Astrocyte of the cerebellum (primary cell): ENCODE results near the gene TLE3.
A peak's percentile ranks its signal among the peaks of the same experiment; 100 is the strongest.

Experiments used
- DNase-seq: peaks from one replicate; pipeline ENCODE4 v3.0.0-alpha.2; 2011; ENCODE audit warnings: low read depth
- H3K4me3 ChIP-seq: 2 replicates; pipeline ENCODE4 v1.5.1; 2011; ENCODE audit warnings: mild to moderate bottlenecking, low read depth, low read length, moderate library complexity
- in situ Hi-C: cut with HindIII; loops from 2 replicates; pipeline ENCODE4 v1.10.0; 2017; ENCODE audit warnings: low sequenced_read_pairs
- TF ChIP-seq, protein P1 (sequence below): IDR thresholded peaks from 2 replicates; pipeline ENCODE4 v1.5.1; 2012; ENCODE audit warnings: low read length, low read depth, moderate library complexity, mild to moderate bottlenecking; ENCODE audit errors: missing control alignments

The TLE3 gene

GRCh38 chr15:70066447-70066846 is 31.3 kb downstream of the TLE3 start:
- no peak overlapping the region for H3K4me3 ChIP-seq
- no peak for DNase-seq
- in situ Hi-C loops: no loop called here
- TF ChIP-seq, protein P1, sequence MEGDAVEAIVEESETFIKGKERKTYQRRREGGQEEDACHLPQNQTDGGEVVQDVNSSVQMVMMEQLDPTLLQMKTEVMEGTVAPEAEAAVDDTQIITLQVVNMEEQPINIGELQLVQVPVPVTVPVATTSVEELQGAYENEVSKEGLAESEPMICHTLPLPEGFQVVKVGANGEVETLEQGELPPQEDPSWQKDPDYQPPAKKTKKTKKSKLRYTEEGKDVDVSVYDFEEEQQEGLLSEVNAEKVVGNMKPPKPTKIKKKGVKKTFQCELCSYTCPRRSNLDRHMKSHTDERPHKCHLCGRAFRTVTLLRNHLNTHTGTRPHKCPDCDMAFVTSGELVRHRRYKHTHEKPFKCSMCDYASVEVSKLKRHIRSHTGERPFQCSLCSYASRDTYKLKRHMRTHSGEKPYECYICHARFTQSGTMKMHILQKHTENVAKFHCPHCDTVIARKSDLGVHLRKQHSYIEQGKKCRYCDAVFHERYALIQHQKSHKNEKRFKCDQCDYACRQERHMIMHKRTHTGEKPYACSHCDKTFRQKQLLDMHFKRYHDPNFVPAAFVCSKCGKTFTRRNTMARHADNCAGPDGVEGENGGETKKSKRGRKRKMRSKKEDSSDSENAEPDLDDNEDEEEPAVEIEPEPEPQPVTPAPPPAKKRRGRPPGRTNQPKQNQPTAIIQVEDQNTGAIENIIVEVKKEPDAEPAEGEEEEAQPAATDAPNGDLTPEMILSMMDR: no peak

DNA sequence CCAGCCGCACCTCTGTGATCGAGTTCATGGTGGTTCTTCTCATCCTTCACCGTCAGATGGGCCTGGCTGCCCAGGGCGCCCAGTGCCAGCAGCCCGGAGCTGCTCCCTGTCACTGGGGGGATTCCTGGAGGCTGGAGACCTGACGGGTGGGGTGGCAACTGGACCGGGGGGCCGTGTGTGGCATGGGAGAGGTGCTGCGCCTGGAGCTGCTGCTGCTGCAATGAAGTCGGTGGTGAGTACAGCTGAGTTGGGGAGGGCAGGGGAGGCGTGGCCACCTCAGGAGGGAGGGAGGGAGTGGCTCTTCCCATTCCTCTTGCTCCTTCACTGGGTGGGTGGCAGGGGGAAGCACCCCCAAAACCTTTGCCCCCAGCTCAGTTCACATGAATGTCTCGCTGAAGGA is 31.7 kb downstream of the TLE3 start:
- no peak for DNase-seq
- H3K4me3 ChIP-seq: no peak overlapping the region
- in situ Hi-C loops: no loop called here

GRCh38 chr15:70065006-70065722 is 32.6 kb downstream of the TLE3 start:
- DNase-seq: no peak
- TF ChIP-seq, protein P1: no peak
- in situ Hi-C loops: no loop called here
- H3K4me3 ChIP-seq: no peak overlapping the region

More for the DNA sequence above, 31.7 kb downstream of the TLE3 start:
- TF ChIP-seq, protein P1: no peak

GRCh38 chr15:70064441-70064840 is 33.3 kb downstream of the TLE3 start:
- in situ Hi-C loops: no loop called here
- TF ChIP-seq, protein P1: peak; percentile 28
- no peak for DNase-seq
- no peak overlapping the region for H3K4me3 ChIP-seq

DNA sequence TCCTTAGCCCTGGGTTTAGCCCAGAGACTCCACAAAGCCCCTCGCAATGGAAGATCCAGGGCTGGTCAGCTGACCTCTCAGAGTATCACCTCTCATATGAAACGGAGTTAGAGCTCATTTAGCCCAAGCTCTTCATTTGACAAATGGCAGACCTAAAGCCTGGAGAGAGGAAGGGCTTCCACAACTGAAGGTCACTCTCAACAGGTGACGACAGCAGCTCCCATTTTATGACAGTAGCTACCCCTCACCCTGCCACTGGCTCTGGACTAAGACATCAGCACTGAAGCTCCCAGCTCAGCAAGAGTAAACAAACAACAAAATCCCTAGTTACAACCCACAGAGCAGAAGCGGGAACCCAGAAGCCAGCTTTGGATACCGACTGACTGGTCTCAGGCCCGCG is 33.7 kb downstream of the TLE3 start:
- in situ Hi-C loops: no loop called here
- H3K4me3 ChIP-seq: no peak overlapping the region
- no peak for DNase-seq
- TF ChIP-seq, protein P1: no peak

GRCh38 chr15:70063261-70063925 is 34.3 kb downstream of the TLE3 start:
- H3K4me3 ChIP-seq: no peak overlapping the region
- in situ Hi-C loops: no loop called here
- TF ChIP-seq, protein P1: no peak
- DNase-seq: no peak
